GM19351 (cell line): Measurements from ENCODE around the gene KDM5B.
"Not testable (repeated sequence)": the region's sequence is repeated elsewhere in the genome, so short reads cannot be mapped to it uniquely, and the experiment has no call there.

Experiments used
- ATAC-seq: cut with Tn5 transposase; IDR thresholded peaks from one replicate; pipeline ENCODE4 v1.9.1; 2021; ENCODE audit warnings: mild to moderate bottlenecking, moderate library complexity; ENCODE audit not compliant: unreplicated experiment

The KDM5B gene

DNA sequence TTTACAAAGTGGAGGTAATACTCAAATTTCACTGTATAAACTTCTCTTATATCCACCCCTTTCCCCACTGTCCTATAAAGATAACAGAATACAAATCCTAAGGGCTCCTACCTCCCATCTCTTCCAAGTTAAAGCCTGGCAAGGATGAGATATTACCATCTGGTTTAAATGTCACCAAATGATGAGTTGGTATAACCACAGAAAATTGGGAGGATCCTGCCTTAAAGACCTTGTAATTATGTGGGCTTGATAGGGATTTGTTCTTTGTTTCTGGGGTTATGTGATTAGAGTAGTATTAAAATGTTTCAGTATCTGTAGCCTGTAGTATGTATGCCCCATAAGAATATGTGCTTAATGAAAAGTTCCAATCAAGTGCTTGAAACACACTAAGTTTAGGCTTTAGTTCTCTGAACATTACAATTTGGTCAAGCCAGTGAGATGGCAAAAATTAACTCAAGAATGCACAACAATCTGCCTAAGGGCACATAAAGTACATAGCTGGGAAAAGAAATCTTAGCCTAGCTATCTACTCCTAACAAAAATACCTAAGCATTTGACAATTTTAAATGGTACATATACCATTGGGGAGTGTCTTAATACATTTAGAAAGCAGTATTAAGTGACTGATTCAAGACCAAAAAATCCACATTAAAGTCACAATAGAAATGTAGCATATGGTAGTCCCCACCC lies 14.0 kb downstream of the KDM5B start:
- no peak for ATAC-seq

DNA sequence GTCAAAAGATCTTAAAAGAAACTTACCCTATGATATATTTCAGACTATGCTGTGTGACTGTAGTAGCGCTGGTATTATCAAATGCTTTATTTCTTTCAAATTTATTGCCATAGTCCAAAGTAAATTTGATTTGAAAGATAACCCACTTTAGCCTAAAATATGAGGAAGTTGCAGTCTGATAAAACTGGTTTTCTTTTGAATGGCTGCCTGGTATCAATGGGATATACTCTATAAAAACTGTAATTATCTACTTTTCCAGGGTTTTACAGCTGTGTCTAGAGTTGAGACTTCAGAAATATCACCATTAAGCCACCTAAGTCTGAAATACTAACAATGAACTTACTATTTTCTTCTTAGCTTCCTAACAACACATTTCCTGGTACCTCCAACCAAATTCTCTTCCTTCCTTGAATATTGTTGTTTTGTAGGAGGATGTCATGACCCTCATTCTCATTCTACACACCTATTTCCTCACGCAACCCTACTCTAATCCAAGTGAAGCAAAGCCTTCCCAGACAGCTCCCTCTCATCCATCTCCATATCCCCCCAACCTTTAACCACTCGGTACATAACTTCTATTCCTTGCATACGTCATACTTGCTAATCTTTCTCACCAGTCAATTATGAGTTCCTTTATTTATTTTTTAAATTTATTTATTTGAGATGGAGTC lies 17.0 kb downstream of the KDM5B start:
- no peak for ATAC-seq

DNA sequence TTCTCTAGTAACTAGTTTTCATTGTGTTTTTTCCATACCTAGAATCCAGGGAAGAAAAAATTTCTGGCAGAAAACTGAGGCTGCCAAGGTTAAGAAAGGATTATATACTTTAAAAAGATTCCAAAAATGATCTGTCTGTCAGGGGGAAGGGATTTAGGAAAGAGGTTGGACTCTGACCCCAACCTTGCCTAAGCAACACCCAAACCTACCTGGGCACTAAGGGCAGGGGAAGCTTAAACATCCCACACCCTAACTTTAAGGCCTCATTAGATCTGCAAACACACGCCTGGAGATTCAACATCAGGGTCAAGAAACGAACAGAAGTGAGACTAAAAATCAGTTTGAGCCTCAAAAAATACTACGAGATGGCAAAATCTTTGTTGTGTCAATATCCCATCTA lies 19.4 kb downstream of the KDM5B start:
- no peak for ATAC-seq

DNA sequence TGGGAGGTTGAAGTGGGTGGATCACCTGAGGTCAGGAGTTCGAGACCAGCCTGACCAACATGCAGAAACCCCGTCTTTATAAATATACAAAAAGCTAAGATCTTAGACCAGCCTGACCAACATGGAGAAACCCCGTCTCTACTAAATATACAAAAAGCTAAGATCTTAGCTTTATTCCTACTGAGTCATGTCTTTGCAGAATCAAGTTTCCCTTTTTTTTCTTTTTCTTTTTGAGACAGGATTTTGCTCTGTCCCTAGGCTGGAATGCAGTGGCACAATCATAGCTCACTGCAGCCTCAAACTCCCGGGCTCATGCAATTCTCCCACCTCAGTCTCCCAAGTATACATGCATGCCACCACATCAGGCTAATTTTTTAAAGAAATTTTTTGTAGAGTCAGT lies 21.4 kb downstream of the KDM5B start:
- ATAC-seq, result no peak

DNA sequence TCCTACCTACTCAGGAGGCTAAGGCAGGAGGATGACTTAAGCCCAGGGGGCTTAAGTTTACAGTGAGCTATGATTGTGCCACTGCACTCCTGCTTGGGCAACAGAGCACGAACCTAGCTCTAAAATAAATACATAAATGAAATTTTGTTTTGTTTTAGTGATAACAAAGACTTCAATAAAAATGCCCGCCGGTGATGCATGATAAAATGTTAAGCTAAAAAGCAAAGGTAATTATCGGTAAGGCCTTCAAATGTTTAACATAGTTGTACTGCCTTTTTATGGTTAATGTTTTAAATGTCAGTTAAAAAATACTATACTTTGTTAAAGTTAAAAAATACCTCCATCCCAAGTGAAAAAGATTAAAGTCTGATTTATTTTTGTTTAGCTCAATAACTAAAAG lies 27.0 kb downstream of the KDM5B start:
- ATAC-seq, result no peak

DNA sequence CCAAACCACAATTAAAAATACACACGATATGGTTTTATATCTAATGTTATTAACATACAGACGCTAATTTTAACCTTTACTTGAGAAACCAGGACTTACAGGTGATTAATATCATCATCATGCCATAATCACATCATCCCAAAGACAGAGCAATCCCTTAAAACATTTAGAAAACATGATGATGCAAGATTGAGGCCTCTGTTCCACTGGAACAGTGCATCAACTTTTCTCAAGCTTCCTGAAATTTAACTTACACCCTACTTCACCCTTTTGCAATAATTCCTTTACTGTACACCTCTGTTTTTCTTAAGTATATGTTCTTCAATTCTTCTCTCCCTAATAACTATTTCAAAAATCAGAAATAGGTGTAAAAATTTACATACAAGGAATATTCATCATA lies 38.1 kb downstream of the KDM5B start:
- ATAC-seq, result no peak

DNA sequence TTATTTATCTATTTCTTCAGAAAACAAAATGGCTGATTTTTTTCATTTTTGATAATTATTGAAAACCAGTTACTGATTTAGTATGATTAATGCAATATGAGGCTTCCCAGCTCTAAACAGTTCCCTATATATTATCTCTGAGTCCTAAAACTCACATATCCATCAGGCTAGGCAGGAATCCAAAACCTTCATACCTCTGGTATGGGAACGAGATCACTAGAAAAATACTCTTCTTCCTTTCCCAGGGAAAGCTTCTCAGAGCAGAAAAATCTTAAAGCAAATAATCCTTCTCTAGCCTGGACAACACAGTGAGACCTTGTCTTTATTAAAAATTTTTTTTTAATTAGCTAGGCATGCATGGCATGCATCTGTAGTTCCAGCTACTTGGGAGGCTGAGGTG lies 42.5 kb downstream of the KDM5B start:
- no peak for ATAC-seq

DNA sequence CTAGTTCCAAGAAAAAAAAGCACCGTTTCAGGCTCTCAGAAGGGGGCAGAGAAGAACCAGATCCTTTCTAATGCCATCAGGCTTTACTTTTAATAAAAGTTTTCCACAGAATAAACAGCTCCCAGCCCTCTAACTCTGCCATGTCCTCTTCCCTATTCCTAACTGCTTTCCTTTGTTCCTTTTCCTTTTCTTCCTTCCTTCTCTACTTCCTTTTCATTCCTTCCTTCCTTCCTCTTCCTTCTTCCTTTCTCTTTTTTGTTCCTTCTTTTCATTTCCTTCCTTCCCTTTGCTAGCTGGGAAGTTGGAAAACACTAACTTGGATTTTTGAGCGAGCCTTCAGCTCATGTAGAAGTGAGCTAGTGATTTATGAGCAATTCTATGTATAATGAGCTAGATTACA lies 46.2 kb downstream of the KDM5B start:
- no peak for ATAC-seq

DNA sequence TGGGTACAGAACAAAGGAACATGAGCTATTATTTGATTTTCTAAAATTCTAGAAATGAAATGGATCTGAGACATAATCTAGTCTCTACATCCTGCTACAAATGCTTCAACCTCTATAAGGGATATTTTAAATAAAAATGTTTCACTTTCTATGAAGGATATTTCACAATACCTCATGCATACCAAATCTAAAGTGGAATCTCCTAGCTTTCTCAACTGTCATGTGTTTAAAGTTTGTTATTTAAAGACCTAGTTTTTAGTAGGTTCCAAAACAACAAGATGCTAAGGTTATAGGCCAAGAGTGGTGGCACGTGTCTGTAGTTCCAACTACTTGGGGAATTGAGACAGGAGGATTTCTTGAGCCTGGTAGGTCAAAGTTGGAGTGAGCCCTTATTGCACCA lies 47.6 kb downstream of the KDM5B start:
- no peak for ATAC-seq

DNA sequence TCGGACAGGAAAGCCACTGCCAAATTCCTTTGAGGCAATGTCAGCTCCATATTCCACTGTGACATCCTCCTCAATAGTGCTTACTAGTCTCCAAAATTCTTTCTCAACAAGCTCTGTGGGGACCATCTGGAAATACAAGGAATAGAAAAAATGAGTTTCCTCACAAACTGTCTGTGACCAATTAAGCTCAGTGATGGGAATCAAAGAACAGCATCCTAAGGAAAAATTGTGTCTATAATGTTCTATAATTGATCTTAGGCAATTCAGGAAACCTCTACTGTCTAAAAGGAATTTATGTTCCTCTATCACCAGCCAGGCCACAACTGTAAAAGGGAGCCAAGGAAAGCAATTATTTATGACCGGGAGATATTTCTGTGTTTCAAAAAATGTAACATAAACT lies 51.8 kb downstream of the KDM5B start:
- no peak for ATAC-seq

DNA sequence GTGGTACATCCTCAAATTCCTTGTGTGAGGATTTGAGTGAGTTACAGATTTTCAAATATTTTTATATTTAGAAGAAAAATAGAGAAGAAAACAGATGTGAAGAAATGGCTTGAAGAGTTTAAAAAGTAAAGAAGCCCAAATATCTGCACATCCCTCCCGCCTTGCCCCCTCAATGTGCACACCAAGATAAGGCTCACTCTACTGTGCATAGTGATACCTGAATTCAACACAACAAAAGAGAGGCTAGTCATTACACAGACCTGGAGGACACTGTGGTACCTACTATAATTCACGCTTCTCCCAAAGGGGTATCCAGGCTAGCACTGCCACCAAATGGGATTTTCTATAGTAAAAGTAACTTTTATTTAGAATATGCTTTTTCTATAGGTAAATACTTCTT lies 53.9 kb downstream of the KDM5B start:
- ATAC-seq, result no peak

DNA sequence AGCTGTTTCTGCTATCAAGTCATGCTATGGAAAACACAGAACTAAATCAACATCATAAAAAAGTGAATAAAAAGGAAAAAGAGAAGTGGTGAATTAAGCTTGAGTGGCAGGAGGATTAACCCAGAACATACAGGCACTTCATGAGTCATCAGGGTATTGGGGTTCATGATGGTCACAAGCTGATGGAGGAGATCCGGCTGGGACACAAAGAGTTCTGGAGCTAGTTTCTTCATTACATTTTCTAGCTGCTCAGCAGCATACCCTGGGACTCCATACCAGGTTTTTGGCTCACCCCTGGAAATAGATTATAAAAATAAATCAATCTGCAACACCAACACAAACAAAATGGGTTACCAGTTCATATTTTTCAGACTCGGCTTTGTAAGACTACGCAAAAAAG lies 55.4 kb downstream of the KDM5B start:
- ATAC-seq, result no peak

DNA sequence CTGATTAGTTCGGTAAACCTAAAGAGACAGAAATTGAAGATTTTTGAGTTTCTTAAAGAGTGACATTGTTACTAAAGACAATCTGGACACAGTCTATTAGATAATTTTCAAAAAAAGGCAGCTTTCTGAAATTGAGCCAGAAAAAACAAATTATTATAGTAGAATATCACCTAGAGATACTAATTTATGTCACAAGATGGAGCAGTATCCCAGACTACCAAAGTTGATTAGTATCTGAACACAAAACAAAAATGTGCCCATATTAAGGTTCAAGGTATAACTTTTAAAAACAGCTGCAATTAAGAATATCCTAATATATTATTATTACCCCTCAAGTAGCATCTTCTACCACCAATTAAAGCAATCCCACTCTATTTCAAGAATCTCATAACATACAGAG lies 57.5 kb downstream of the KDM5B start:
- ATAC-seq, result no peak

DNA sequence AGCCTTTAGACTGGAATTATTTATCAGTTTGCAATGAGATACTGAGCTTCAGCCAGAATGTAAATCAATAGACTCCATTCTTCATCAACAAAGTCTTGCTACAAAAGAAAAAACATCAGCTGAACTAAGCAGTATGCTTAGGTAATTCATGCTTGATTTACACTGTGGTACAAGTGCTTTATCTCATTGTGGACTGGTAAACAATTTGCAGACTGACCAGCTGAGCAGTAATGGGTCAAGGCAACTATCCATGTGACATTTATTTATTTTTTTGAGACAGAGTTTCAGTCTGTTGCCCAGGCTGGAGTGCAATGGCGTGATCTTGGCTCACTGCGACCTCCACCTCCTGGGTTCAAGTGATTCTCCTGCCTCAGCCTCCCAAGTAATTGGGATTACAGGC lies 58.2 kb downstream of the KDM5B start:
- no peak for ATAC-seq

DNA sequence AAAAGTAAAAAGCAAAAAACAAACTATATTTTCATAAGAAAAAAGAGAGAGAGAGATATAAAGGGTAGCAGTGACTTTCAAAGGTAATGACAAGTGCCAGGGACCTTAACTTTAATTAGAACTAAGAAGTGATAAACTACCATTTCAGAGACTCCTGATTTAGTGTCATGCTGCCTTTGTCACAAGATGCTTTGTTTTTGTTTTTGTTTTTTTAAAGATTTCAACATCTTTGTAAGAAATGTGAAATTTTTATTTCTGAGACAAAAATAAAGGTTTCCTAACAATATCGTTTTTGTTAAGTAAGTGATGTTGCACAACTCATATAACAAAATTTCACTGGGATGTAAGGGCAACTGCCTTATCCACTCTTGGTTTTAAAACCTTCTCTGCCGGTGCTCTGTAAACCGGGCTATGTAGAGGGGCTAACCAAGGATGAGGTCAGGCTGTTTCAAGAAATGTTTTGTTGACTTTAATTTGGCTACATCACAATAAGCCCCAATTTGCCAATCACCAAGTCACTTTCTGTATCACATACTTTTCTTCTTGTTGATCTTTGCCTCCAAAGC lies 62.8 kb downstream of the KDM5B start:
- ATAC-seq, result no peak

DNA sequence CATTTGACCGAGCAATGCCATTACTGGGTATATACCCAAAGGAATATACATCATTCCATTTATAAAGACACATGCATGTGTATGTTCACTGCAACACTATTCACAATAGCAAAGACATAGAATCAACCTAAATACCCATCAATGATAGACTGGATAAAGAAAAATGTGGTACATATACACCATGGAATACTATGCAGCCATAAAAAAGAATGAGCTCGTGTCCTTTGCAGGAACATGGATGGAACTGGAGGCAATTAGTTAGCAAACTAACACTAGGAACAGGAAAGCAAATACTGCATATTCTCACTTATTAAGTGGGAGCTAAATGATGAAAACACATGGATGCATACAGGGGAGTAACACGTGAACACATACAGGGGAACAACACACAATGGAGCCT lies 63.5 kb downstream of the KDM5B start:
- ATAC-seq, result not testable (repeated sequence)

DNA sequence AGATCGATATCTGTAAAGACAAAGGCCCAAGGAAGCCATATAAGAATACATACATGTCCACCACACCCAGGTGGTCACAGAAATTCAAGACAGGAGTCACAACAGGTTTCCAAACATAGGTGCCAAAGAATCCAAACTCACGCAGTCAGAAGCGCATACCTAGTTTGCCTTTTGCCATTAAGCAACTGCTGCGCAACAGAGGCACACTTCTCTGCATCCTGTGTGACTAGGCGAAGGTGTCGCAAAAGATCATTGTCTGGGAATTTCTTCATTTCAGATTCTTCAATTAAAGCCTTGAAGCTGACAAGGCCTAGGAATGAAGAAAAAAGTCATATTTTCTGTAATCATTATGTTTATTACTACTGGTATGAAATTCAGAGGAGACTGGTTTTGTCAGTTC lies 65.7 kb downstream of the KDM5B start:
- no peak for ATAC-seq

DNA sequence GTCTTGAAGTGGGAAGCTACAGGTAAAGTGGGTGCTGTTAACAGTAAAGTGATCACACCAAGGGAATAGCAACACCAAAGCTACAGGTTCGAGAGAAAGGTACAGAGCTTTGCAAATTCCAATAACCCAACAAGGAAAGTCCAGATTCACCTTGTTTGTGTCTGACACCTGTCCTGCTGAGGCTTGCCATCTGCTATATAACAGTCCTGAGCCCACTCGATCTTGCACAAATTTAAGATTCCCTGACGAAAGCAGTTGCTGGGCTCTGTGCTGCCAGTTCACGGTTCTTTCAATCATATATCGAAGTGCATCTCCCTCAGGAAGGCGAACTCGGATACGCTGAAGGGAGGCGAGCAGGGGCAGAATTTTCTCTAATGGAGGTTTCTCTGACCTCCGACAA lies 75.0 kb downstream of the KDM5B start:
- ATAC-seq, result no peak

DNA sequence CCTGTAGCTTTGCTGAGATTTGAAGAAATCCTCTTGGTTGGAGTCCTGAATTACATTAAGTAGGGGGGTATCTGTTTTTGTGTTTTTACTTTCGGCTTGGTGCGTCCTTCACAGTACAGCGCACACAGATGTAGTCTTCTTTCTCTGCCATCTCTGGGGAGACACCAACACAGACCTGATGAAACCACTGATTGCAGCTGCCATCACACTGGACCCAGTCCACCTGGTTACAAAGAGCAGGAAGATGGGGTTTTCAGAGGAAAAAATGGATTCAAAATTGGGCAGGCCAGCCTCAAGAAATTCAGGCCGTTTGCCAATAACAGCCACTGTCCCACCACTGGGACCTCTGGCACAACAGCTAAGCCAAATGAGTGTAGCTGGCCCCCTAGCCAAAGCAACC lies 79.3 kb downstream of the KDM5B start:
- no peak for ATAC-seq

DNA sequence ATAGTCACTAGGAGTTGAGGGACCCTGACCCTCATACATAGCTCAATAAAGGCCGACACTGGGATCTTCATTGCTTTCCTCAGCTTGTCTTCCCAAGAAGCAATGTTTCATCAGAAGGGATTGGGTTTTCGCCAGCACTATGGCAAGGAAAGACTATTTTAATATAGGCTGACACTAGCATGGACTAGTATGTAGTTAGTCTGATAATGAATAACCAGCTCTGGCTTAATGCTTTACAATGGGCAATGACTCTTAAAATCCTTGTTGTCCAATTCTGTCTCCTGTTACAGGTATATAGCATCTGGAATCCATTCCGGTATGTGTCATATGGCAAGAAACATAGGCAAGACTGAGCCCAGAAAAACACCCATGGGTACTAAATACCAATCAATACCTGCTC lies 82.7 kb downstream of the KDM5B start:
- no peak for ATAC-seq

DNA sequence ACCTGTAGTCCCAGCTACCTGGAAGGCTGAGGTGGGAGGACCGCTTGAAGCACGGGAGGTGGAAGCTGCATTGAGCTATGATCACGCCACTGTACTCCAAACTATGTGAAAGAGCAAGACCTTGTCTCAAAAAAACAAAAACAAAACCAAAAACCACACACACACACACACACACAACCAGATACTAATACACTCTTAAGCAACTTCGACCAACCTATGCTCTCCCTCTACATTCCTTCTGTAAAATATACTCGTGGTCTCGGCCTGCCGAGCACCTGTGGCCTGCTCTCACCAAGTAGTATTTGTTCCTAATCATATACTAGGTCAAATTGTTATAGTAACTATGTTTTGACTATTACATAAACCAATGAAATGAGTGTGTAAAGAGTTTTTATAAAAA lies 84.5 kb downstream of the KDM5B start:
- no peak for ATAC-seq

DNA sequence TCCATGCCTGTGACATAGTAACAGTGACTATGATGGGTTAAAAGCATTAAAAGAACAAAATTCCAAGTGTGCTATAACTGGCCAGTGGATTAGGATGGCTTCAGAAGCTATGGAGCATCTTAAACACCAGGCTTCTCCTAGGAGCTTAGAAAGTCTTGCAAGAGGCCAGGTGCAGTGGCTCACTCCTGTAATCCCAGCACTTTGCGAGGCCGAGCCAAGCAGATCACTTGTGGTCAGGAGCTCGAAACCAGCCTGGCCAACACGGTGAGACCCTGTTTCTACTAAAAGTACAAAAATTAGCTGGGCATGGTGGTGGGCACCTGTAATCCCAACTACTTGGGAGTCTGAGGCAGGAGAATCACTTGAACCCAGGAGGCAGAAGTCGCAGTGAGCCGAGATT lies 85.2 kb downstream of the KDM5B start:
- ATAC-seq, result not testable (repeated sequence)

DNA sequence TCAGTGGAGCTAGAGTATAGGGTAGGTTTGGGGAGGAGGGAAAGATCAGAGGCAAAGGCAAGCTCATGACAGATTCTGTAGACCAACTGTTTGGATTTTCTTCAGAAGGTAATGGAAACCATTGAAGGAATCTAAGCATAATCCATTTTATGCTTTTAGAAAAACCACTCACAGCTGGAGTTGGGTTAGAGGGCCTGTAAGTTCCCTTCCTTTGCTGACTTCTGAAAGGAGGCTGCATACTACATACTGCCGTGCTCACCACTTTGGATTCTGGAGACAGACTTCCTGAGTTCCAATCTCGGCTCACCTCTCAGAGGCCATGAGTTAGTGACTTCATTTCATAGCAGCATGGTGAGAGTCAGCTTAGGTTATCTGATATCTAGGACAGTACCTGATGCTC lies 91.6 kb downstream of the KDM5B start:
- no peak for ATAC-seq
